ENCODE data around the gene PPP2R2B. TPM values are rescaled to one million over a fixed set of nuclear protein-coding genes. Genes with fewer than 3 reads are reported as not detected.

PPP2R2B gene
- total and polyA plus RNA-seq, 12 donors, result 0.35 to 11.7 (median 4.7) TPM

- H3K27me3 ChIP-seq, result no peaks in the 10 kb centered on the region
- WGBS, 4 donors, result 67 to 100% (median 88%) methylated on average over 2 of the region's 2 CpGs
- H3K4me3 ChIP-seq, result no peak overlapping the region
- H3K9me3 ChIP-seq (replicated peaks in 1 of 3), result no peaks in the 10 kb centered on the region
- TF ChIP-seq CTCF (IDR thresholded peaks at IDR 0.05) (no peak), POLR2A (IDR thresholded peaks at IDR 0.05) (no peak)
- H3K36me3 ChIP-seq (replicated peaks in 1 of 2), result no peaks in the 10 kb centered on the region
- intact Hi-C loops (cut with DNase I), result no loop called here
- no peak overlapping the region for H3K27ac ChIP-seq
- H3K4me1 ChIP-seq (replicated peaks in 1 of 2), result no peaks in the 10 kb centered on the region
- no peak for DNase-seq
These were observed 40.7 kb upstream of the PPP2R2B start for GRCh38 chr5:146919304-146919703.

GRCh38 chr5:146917931-146918330, 39.4 kb upstream of the PPP2R2B start:
- Histone ChIP-seq H3K36me3 (replicated peaks in 1 of 2) (no peaks in the 10 kb centered on the region), H3K27me3 (no peaks in the 10 kb centered on the region), H3K9me3 (replicated peaks in 1 of 3) (no peaks in the 10 kb centered on the region), H3K4me1 (replicated peaks in 1 of 2) (no peaks in the 10 kb centered on the region), H3K4me3 (no peak overlapping the region), H3K27ac (no peak overlapping the region)
- DNase-seq, result no peak
- intact Hi-C loops (cut with DNase I), result no loop called here
- WGBS, 4 donors, result 63 to 75% (median 68%) methylated on average over 1 of the region's 1 CpG
- TF ChIP-seq POLR2A (IDR thresholded peaks at IDR 0.05) (no peak), CTCF (IDR thresholded peaks at IDR 0.05) (no peak)

- H3K27ac ChIP-seq, result no peak overlapping the region
- no peaks in the 10 kb centered on the region for H3K36me3 ChIP-seq (replicated peaks in 1 of 2)
- no peaks in the 10 kb centered on the region for H3K27me3 ChIP-seq
- no peaks in the 10 kb centered on the region for H3K4me1 ChIP-seq (replicated peaks in 1 of 2)
- no peak overlapping the region for H3K4me3 ChIP-seq
- WGBS, 4 donors, result 83 to 90% (median 85%) methylated on average over 3 of the region's 3 CpGs
- intact Hi-C loops (cut with DNase I), result no loop called here
- DNase-seq, result no peak
- no peaks in the 10 kb centered on the region for H3K9me3 ChIP-seq (replicated peaks in 1 of 3)
- TF ChIP-seq CTCF (IDR thresholded peaks at IDR 0.05), result no peak
- TF ChIP-seq POLR2A (IDR thresholded peaks at IDR 0.05), result no peak
These were observed 34.3 kb upstream of the PPP2R2B start for GRCh38 chr5:146912874-146913273.

- Histone ChIP-seq H3K4me3 (no peak overlapping the region), H3K4me1 (replicated peaks in 1 of 2) (no peaks in the 10 kb centered on the region), H3K36me3 (replicated peaks in 1 of 2) (no peaks in the 10 kb centered on the region), H3K27ac (no peak overlapping the region), H3K9me3 (replicated peaks in 1 of 3) (no peaks in the 10 kb centered on the region), H3K27me3 (no peaks in the 10 kb centered on the region)
- TF ChIP-seq POLR2A (IDR thresholded peaks at IDR 0.05), result no peak
- intact Hi-C loops (cut with DNase I), result no loop called here
- DNase-seq, result no peak
These were observed 31.7 kb upstream of the PPP2R2B start for GRCh38 chr5:146910239-146910638.

- intact Hi-C loops (cut with DNase I), result no loop called here
- TF ChIP-seq POLR2A (IDR thresholded peaks at IDR 0.05) (no peak), CTCF (IDR thresholded peaks at IDR 0.05) (no peak)
- H3K36me3 ChIP-seq (replicated peaks in 1 of 2), result no peaks in the 10 kb centered on the region
- H3K27me3 ChIP-seq, result no peaks in the 10 kb centered on the region
- H3K4me1 ChIP-seq (replicated peaks in 1 of 2), result no peaks in the 10 kb centered on the region
- DNase-seq, result no peak
- no peak overlapping the region for H3K4me3 ChIP-seq
- no peak overlapping the region for H3K27ac ChIP-seq
- 57 to 79% (median 67%) methylated on average over 1 of the region's 1 CpG for WGBS, 4 donors
- H3K9me3 ChIP-seq (replicated peaks in 1 of 3), result no peaks in the 10 kb centered on the region
These were observed 30.9 kb upstream of the PPP2R2B start for GRCh38 chr5:146909255-146910068.
